ENCODE measurements around the gene ALK. TPM values are rescaled to one million over a fixed set of nuclear protein-coding genes. Genes with fewer than 3 reads are reported as not detected.

ALK gene
- total and polyA plus RNA-seq, 2 donors (not counting 1 experiment from before 2014, with no cell fraction given), result not detected

GRCh38 chr2:29452036-29452435, 469.4 kb downstream of the ALK start:
- Mint-ChIP-seq H3K9me3 (ENCODE audit: insufficient read depth) (no peaks in the 10 kb centered on the region), H3K4me3 (no peak overlapping the region), H3K4me1 (no peaks in the 10 kb centered on the region), H3K27me3 (peaks cover 3% of the 10 kb centered on the region), H3K27ac (no peak overlapping the region)
- CTCF ChIA-PET, result no interaction called here
- H2AFZ ChIP-seq (ENCODE audit: insufficient read depth, low read depth, low read length, poor library complexity, severe bottlenecking), result no peak overlapping the region
- no peaks in the 10 kb centered on the region for H3K79me2 ChIP-seq (ENCODE audit: control insufficient read depth, insufficient read depth, low read length)
- intact Hi-C loops (cut with micrococcal nuclease), result no loop called here
- H3K27me3 ChIP-seq (replicated peaks in 1 of 4; ENCODE audit: control extremely low read depth in 1 of 4, control insufficient read depth in 3 of 4, insufficient read depth in 4 of 4, low read length in 3 of 4), result no peaks in the 10 kb centered on the region
- DNase-seq (no peak), ATAC-seq (ENCODE audit: low read depth) (no peak)
- WGBS (ENCODE audit: insufficient coverage), result 79% methylated on average over 4 of the region's 5 CpGs
- no peaks in the 10 kb centered on the region for H3K36me3 ChIP-seq (replicated peaks in 1 of 2; ENCODE audit: control extremely low read depth in 1 of 2, control insufficient read depth in 1 of 2, extremely low read depth in 1 of 2, insufficient read depth in 2 of 2, low read length in 1 of 2)
- POLR2A ChIA-PET, result no interaction called here
- no peaks in the 10 kb centered on the region for H3K4me1 ChIP-seq (ENCODE audit: control insufficient read depth in 2 of 2, insufficient read depth in 2 of 2, low read length in 2 of 2)
- TF ChIP-seq CTCF (IDR thresholded peaks at IDR 0.05), result no peak
- TF ChIP-seq EZH2 (IDR thresholded peaks at IDR 0.05; ENCODE audit: borderline replicate concordance, insufficient read depth, low read depth, low read length, poor library complexity, severe bottlenecking), result no peak
- H4K20me1 ChIP-seq (ENCODE audit: control insufficient read depth, insufficient read depth, low read length, poor library complexity, severe bottlenecking), result no peaks in the 10 kb centered on the region
- H3K4me3 ChIP-seq (ENCODE audit: control extremely low read depth in 1 of 5, extremely low read depth in 1 of 5, insufficient read depth in 1 of 5, low read depth in 2 of 5, low read length in 4 of 5), result no peak overlapping the region
- no peaks in the 10 kb centered on the region for H3K9me3 ChIP-seq (ENCODE audit: control extremely low read depth in 1 of 3, control insufficient read depth in 2 of 3, insufficient read depth in 1 of 3, low read length in 2 of 3)
- no peak overlapping the region for H3K27ac ChIP-seq (ENCODE audit: low read length in 2 of 2)
- no peak overlapping the region for H3K9ac ChIP-seq (ENCODE audit: low read length)
- H3K4me2 ChIP-seq (replicated peaks; ENCODE audit: low read depth, low read length, poor library complexity, severe bottlenecking), result no peak overlapping the region

GRCh38 chr2:29450596-29451222, 470.7 kb downstream of the ALK start:
- Histone ChIP-seq H3K4me2 (replicated peaks; ENCODE audit: low read depth, low read length, poor library complexity, severe bottlenecking) (no peak overlapping the region), H4K20me1 (ENCODE audit: control insufficient read depth, insufficient read depth, low read length, poor library complexity, severe bottlenecking) (no peaks in the 10 kb centered on the region), H3K27ac (ENCODE audit: low read length in 2 of 2) (no peak overlapping the region), H3K4me1 (ENCODE audit: control insufficient read depth in 2 of 2, insufficient read depth in 2 of 2, low read length in 2 of 2) (no peaks in the 10 kb centered on the region), H3K4me3 (ENCODE audit: control extremely low read depth in 1 of 5, extremely low read depth in 1 of 5, insufficient read depth in 1 of 5, low read depth in 2 of 5, low read length in 4 of 5) (no peak overlapping the region), H3K79me2 (ENCODE audit: control insufficient read depth, insufficient read depth, low read length) (no peaks in the 10 kb centered on the region), H3K9me3 (ENCODE audit: control extremely low read depth in 1 of 3, control insufficient read depth in 2 of 3, insufficient read depth in 1 of 3, low read length in 2 of 3) (no peaks in the 10 kb centered on the region), H3K36me3 (replicated peaks in 1 of 2; ENCODE audit: control extremely low read depth in 1 of 2, control insufficient read depth in 1 of 2, extremely low read depth in 1 of 2, insufficient read depth in 2 of 2, low read length in 1 of 2) (no peaks in the 10 kb centered on the region), H2AFZ (ENCODE audit: insufficient read depth, low read depth, low read length, poor library complexity, severe bottlenecking) (no peak overlapping the region), H3K27me3 (replicated peaks in 1 of 4; ENCODE audit: control extremely low read depth in 1 of 4, control insufficient read depth in 3 of 4, insufficient read depth in 4 of 4, low read length in 3 of 4) (no peaks in the 10 kb centered on the region), H3K9ac (ENCODE audit: low read length) (no peak overlapping the region)
- intact Hi-C loops (cut with micrococcal nuclease), result no loop called here
- ChIA-PET CTCF (no interaction called here), POLR2A (no interaction called here)
- no CpG with 5 or more reads among the region's 5 CpGs for WGBS (ENCODE audit: insufficient coverage)
- no peak for DNase-seq
- no peak for ATAC-seq (ENCODE audit: low read depth)
- Mint-ChIP-seq H3K9me3 (ENCODE audit: insufficient read depth) (no peaks in the 10 kb centered on the region), H3K4me1 (no peaks in the 10 kb centered on the region), H3K4me3 (no peak overlapping the region), H3K27ac (no peak overlapping the region), H3K27me3 (peaks cover 3% of the 10 kb centered on the region)
- TF ChIP-seq CTCF (IDR thresholded peaks at IDR 0.05), result no peak
- no peak for TF ChIP-seq EZH2 (IDR thresholded peaks at IDR 0.05; ENCODE audit: borderline replicate concordance, insufficient read depth, low read depth, low read length, poor library complexity, severe bottlenecking)
